NCI-H748 treated with DMSO at 0.1 percent for 48 hours (cell line): ENCODE results near the gene VPS33B.

ENCODE experiments used
- DNase-seq: peaks from one replicate; lab custom pipeline; 2025; lab: John Stamatoyannopoulos, UW

Gene VPS33B

GRCh38 chr15:90974216-90974615 lies 48.2 kb downstream of the VPS33B start:
- DNase-seq, result no peak

GRCh38 chr15:90972133-90972532 lies 50.3 kb downstream of the VPS33B start:
- DNase-seq, result no peak

GRCh38 chr15:90970274-90970673 lies 52.1 kb downstream of the VPS33B start:
- no peak for DNase-seq

GRCh38 chr15:90968434-90968833 lies 54.0 kb downstream of the VPS33B start:
- DNase-seq, result no peak

GRCh38 chr15:90967206-90967605 lies 55.2 kb downstream of the VPS33B start:
- no peak for DNase-seq

- no peak for DNase-seq
Measured at GRCh38 chr15:90966262-90966661, 56.1 kb downstream of the VPS33B start.

GRCh38 chr15:90962021-90962420 lies 60.4 kb downstream of the VPS33B start:
- DNase-seq, result no peak

GRCh38 chr15:90960298-90961091 lies 61.9 kb downstream of the VPS33B start:
- no peak for DNase-seq

GRCh38 chr15:90959894-90960293 lies 62.5 kb downstream of the VPS33B start:
- DNase-seq, result no peak

GRCh38 chr15:90959028-90959595 lies 63.3 kb downstream of the VPS33B start:
- no peak for DNase-seq

GRCh38 chr15:90957791-90958190 lies 64.6 kb downstream of the VPS33B start:
- no peak for DNase-seq

- no peak for DNase-seq
Measured at GRCh38 chr15:90957031-90957790, 65.2 kb downstream of the VPS33B start.

- peak; percentile 4 for DNase-seq
Measured at GRCh38 chr15:90956274-90957030, 65.9 kb downstream of the VPS33B start.

GRCh38 chr15:90955624-90956273 lies 66.6 kb downstream of the VPS33B start:
- DNase-seq, result no peak

GRCh38 chr15:90954712-90955623 lies 67.4 kb downstream of the VPS33B start, which contains the start of gene RCCD1:
Gene RCCD1 (plus strand): TSS chr15:90954884. CDS start chr15:90956735, 1,851 bp downstream.
- peak; percentile 72 for DNase-seq

GRCh38 chr15:90953947-90954711 lies 68.3 kb downstream of the VPS33B start:
- no peak for DNase-seq

GRCh38 chr15:90952901-90953677 lies 69.3 kb downstream of the VPS33B start:
- no peak for DNase-seq

GRCh38 chr15:90950676-90951075 lies 71.7 kb downstream of the VPS33B start:
- no peak for DNase-seq
